Measurements from ENCODE around the gene MAPK1.

DNA sequence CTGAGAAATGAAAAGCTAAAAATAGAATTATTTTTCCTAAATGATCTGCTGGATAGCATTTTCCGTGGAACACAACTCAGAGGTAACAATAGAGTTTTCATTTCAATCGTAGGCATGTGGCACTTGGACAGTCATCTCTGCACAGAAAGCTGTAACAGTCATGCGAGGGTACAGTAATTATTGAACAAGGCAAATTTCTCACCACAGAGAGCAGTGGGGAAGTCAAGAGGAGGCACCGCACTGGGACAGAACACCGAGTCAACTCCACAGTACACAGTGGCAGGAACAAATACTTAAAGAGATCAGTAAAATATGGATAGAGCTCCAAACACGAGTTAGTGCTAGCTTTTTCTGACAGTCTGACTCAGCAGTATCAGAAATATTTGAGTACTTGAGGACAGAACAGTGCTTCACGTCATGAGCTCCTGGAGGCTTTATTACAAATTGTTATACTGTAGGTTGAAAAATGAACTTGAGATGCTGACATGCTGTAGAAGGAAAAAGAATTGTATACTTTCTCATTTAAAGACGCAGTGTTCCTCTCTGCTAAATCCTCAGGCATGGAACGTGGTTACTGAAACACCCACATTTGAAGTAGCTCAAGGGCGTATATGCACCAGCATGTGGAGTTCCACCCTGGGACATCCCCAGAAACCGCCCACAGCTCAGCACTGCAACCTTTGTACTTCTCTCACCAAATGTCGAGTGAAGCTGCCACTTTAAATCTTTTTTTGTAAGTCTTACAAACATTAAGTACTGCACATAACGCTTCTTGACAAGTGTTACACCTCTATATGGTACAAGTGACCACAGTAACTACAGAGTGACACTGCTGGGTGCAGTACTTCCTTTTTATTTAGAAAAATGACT lies 104.5 kb downstream of the MAPK1 start:
- TF ChIP-seq, protein P1, sequence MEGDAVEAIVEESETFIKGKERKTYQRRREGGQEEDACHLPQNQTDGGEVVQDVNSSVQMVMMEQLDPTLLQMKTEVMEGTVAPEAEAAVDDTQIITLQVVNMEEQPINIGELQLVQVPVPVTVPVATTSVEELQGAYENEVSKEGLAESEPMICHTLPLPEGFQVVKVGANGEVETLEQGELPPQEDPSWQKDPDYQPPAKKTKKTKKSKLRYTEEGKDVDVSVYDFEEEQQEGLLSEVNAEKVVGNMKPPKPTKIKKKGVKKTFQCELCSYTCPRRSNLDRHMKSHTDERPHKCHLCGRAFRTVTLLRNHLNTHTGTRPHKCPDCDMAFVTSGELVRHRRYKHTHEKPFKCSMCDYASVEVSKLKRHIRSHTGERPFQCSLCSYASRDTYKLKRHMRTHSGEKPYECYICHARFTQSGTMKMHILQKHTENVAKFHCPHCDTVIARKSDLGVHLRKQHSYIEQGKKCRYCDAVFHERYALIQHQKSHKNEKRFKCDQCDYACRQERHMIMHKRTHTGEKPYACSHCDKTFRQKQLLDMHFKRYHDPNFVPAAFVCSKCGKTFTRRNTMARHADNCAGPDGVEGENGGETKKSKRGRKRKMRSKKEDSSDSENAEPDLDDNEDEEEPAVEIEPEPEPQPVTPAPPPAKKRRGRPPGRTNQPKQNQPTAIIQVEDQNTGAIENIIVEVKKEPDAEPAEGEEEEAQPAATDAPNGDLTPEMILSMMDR (IDR thresholded peaks at IDR 0.05) = no peak
- TF ChIP-seq, protein P2, sequence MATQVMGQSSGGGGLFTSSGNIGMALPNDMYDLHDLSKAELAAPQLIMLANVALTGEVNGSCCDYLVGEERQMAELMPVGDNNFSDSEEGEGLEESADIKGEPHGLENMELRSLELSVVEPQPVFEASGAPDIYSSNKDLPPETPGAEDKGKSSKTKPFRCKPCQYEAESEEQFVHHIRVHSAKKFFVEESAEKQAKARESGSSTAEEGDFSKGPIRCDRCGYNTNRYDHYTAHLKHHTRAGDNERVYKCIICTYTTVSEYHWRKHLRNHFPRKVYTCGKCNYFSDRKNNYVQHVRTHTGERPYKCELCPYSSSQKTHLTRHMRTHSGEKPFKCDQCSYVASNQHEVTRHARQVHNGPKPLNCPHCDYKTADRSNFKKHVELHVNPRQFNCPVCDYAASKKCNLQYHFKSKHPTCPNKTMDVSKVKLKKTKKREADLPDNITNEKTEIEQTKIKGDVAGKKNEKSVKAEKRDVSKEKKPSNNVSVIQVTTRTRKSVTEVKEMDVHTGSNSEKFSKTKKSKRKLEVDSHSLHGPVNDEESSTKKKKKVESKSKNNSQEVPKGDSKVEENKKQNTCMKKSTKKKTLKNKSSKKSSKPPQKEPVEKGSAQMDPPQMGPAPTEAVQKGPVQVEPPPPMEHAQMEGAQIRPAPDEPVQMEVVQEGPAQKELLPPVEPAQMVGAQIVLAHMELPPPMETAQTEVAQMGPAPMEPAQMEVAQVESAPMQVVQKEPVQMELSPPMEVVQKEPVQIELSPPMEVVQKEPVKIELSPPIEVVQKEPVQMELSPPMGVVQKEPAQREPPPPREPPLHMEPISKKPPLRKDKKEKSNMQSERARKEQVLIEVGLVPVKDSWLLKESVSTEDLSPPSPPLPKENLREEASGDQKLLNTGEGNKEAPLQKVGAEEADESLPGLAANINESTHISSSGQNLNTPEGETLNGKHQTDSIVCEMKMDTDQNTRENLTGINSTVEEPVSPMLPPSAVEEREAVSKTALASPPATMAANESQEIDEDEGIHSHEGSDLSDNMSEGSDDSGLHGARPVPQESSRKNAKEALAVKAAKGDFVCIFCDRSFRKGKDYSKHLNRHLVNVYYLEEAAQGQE (IDR thresholded peaks at IDR 0.05; ENCODE audit: insufficient read depth in 1 of 2, low read depth in 2 of 2, low read length in 1 of 2) = no peak
- TF ChIP-seq POLR2AphosphoS5 (IDR thresholded peaks at IDR 0.05; ENCODE audit: low read depth, low read length) (no peak), SIN3A (IDR thresholded peaks at IDR 0.05; ENCODE audit: borderline replicate concordance, insufficient read depth, low read depth, low read length) (no peak)
